Left cardiac atrium (tissue), 4 donors: ENCODE measurements around the gene MACROD2. TPM values are rescaled to one million over a fixed set of nuclear protein-coding genes. Genes with fewer than 3 reads are reported as not detected.

ENCODE experiments used
- ATAC-seq, 2 donors: fragments of 200-7000 bp; cut with Tn5 transposase; one replicate each; pipeline ENCODE4 v1.9.1; 2020; ENCODE audit warnings: mild to moderate bottlenecking in 2 of 2, moderate library complexity in 2 of 2
- DNase-seq: peaks from one replicate; pipeline ENCODE4 v3.0.0-alpha.2; 2020
- intact Hi-C, 2 donors: fragments of 100-400 bp; cut with DNase I; formaldehyde crosslinking; loops; one replicate each; pipeline versions ENCODE4 v1.14.1 to v1.15.1; 2022 to 2023
- total RNA-seq, 2 donors: library from RNA; stranded (reverse); fragmentation: NEBNext Ultra II Directional; extraction: Animal tissue kit (Norgen Biotek cat#: 25700); gene quantifications; one replicate each; pipeline ENCODE4 v1.2.1, GENCODE V29; 2021
- donor health status: DM: no; HTN: yes; CAD: no.
- donor health status: DM: no; HTN: yes; CAD: no; lungs with severe emphysema.
- donor health status: DM: yes; HTN: yes; CAD: no.
- donor health status: Dilated cardiomyopathy.

Gene MACROD2
- total RNA-seq, 2 donors from 2014 or later = 1.3 to 2.6 TPM

- intact Hi-C loops = no loop called here
- no peak for ATAC-seq
- DNase-seq = no peak
These were observed 835.6 kb downstream of the MACROD2 start for GRCh38 chr20:14830899-14831298.

GRCh38 chr20:14832630-14833029 is 837.3 kb downstream of the MACROD2 start:
- intact Hi-C loops = no loop called here
- DNase-seq (no peak), ATAC-seq (no peak)

GRCh38 chr20:14838663-14839628 is 843.6 kb downstream of the MACROD2 start:
- ATAC-seq = no peak
- DNase-seq = no peak
- intact Hi-C loops = no loop called here

GRCh38 chr20:14845199-14846160 is 850.2 kb downstream of the MACROD2 start:
- no peak for DNase-seq
- no peak for ATAC-seq
- intact Hi-C loops = no loop called here

- intact Hi-C loops = no loop called here
These were observed 853.5 kb downstream of the MACROD2 start for GRCh38 chr20:14848806-14849205.

GRCh38 chr20:14853079-14853478 is 857.8 kb downstream of the MACROD2 start:
- intact Hi-C loops = no loop called here
- no peak for ATAC-seq

More at GRCh38 chr20:14848806-14849205, 853.5 kb downstream of the MACROD2 start:
- DNase-seq = no peak
- no peak for ATAC-seq

GRCh38 chr20:14855171-14855570 is 859.9 kb downstream of the MACROD2 start:
- intact Hi-C loops = no loop called here
- no peak for DNase-seq
- no peak for ATAC-seq

More at GRCh38 chr20:14853079-14853478, 857.8 kb downstream of the MACROD2 start:
- DNase-seq = no peak

GRCh38 chr20:14859627-14860026 is 864.3 kb downstream of the MACROD2 start:
- intact Hi-C loops = no loop called here
- DNase-seq = no peak
- ATAC-seq = no peak

GRCh38 chr20:14860410-14860814 is 865.1 kb downstream of the MACROD2 start:
- intact Hi-C loops = no loop called here
- DNase-seq = no peak
- no peak for ATAC-seq

GRCh38 chr20:14861028-14861699 is 865.8 kb downstream of the MACROD2 start:
- no peak for DNase-seq
- intact Hi-C loops = no loop called here
- ATAC-seq = no peak

- DNase-seq (no peak), ATAC-seq (no peak)
- intact Hi-C loops = no loop called here
These were observed 869.9 kb downstream of the MACROD2 start for GRCh38 chr20:14865169-14865568.

GRCh38 chr20:14865731-14866130 is 870.4 kb downstream of the MACROD2 start:
- intact Hi-C loops = no loop called here
- no peak for DNase-seq
- ATAC-seq = no peak

- intact Hi-C loops = no loop called here
- DNase-seq (no peak), ATAC-seq (no peak)
These were observed 871.7 kb downstream of the MACROD2 start for GRCh38 chr20:14866841-14867514.

- ATAC-seq (no peak), DNase-seq (no peak)
- intact Hi-C loops = no loop called here
These were observed 882.1 kb downstream of the MACROD2 start for GRCh38 chr20:14877301-14878028.

- no peak for ATAC-seq
- intact Hi-C loops = no loop called here
These were observed 883.3 kb downstream of the MACROD2 start for GRCh38 chr20:14878676-14879019.

GRCh38 chr20:14879020-14879697 is 883.8 kb downstream of the MACROD2 start:
- intact Hi-C loops = no loop called here
- DNase-seq (no peak), ATAC-seq (peak in 1 of 2 donors; percentile 59)

More at GRCh38 chr20:14878676-14879019, 883.3 kb downstream of the MACROD2 start:
- no peak for DNase-seq

GRCh38 chr20:14879839-14880238 is 884.5 kb downstream of the MACROD2 start:
- intact Hi-C loops = no loop called here
- DNase-seq (no peak), ATAC-seq (no peak)
